ENCODE measurements around the gene SLC35F3. TPM values are rescaled to one million over a fixed set of nuclear protein-coding genes. Genes with fewer than 3 reads are reported as not detected.
"Not testable (repeated sequence)": the region's sequence is repeated elsewhere in the genome, so short reads cannot be mapped to it uniquely, and the experiment has no call there.

The SLC35F3 gene
- total RNA-seq, 1 donor from 2014 or later: 0.49 TPM

- Histone ChIP-seq H3K27ac (no peak overlapping the region), H3K4me3 (no peak overlapping the region), H3K9me3 (no peaks in the 10 kb centered on the region), H3K36me3 (no peaks in the 10 kb centered on the region), H3K4me1 (no peaks in the 10 kb centered on the region), H3K27me3 (no peaks in the 10 kb centered on the region)
- intact Hi-C loops (cut with DNase I): no loop called here
- TF ChIP-seq POLR2AphosphoS5 (IDR thresholded peaks at IDR 0.05; ENCODE audit: insufficient read depth in 1 of 2, low read depth in 1 of 2) (no peak), CTCF (IDR thresholded peaks at IDR 0.05) (no peak), POLR2A (IDR thresholded peaks at IDR 0.05) (no peak)
- no peak for DNase-seq (ENCODE audit: extremely low spot score in 2 of 2)
Measured at GRCh38 chr1:234118911-234119310, 214.4 kb downstream of the SLC35F3 start.

DNA sequence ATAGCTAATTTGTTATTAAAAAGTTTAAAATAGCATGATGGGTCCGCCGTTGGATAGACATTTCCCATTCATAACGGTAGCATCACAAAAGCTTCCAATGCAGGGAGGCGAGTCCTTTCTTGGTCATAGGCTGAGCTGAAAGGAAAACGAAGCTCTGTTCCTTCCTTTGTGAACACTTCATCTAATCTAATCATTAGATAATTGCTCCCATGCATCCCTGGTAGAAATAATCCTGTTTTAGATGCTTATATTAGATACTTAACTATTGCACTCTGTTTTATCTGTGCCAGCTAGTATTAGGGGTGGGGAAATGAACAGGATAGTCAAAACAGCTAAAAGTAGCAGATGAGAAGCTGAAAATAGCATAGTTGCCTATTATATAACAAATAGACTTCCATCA is 215.0 kb downstream of the SLC35F3 start:
- Histone ChIP-seq H3K27me3 (no peaks in the 10 kb centered on the region), H3K9me3 (no peaks in the 10 kb centered on the region), H3K4me3 (no peak overlapping the region), H3K27ac (no peak overlapping the region), H3K36me3 (no peaks in the 10 kb centered on the region), H3K4me1 (no peaks in the 10 kb centered on the region)
- intact Hi-C loops (cut with DNase I): no loop called here
- no peak for DNase-seq (ENCODE audit: extremely low spot score in 2 of 2)
- TF ChIP-seq POLR2A (IDR thresholded peaks at IDR 0.05): no peak
- no peak for TF ChIP-seq CTCF (IDR thresholded peaks at IDR 0.05)
- TF ChIP-seq POLR2AphosphoS5 (IDR thresholded peaks at IDR 0.05; ENCODE audit: insufficient read depth in 1 of 2, low read depth in 1 of 2): no peak

GRCh38 chr1:234120327-234120944 is 216.0 kb downstream of the SLC35F3 start:
- H3K36me3 ChIP-seq: no peaks in the 10 kb centered on the region
- no peaks in the 10 kb centered on the region for H3K4me1 ChIP-seq
- no peaks in the 10 kb centered on the region for H3K27me3 ChIP-seq
- DNase-seq (ENCODE audit: extremely low spot score in 2 of 2): no peak
- H3K9me3 ChIP-seq: no peaks in the 10 kb centered on the region
- no peak overlapping the region for H3K4me3 ChIP-seq
- intact Hi-C loops (cut with DNase I): no loop called here
- no peak overlapping the region for H3K27ac ChIP-seq
- TF ChIP-seq CTCF (IDR thresholded peaks at IDR 0.05) (no peak), POLR2AphosphoS5 (IDR thresholded peaks at IDR 0.05; ENCODE audit: insufficient read depth in 1 of 2, low read depth in 1 of 2) (no peak), POLR2A (IDR thresholded peaks at IDR 0.05) (no peak)

- H3K4me3 ChIP-seq; H3K27ac ChIP-seq; H3K9me3 ChIP-seq; H3K36me3 ChIP-seq; intact Hi-C loops (cut with DNase I); H3K27me3 ChIP-seq; H3K4me1 ChIP-seq; DNase-seq (ENCODE audit: extremely low spot score in 2 of 2): not testable (repeated sequence)
Measured at GRCh38 chr1:234121659-234122058, 217.2 kb downstream of the SLC35F3 start.

DNA sequence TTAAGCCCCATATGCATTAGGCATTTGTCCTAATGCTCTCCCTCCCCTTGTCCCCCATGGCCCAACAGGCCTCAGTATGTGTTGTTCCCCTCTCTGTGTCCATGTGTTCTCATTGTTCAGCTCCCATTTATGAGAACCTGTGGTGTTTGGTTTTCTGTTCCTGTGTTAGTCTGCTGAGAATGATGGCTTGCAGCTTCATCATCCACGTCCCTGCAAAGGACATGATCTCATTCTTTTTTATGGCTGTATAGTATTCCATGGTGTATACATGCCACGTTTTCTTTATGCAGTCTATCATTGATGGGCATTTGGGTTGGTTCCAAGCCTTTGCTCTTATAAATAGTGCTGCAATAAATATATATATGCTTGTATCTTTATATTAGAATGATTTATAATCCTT is 218.1 kb downstream of the SLC35F3 start:
- intact Hi-C loops (cut with DNase I); H3K27me3 ChIP-seq; H3K4me3 ChIP-seq; H3K9me3 ChIP-seq; DNase-seq (ENCODE audit: extremely low spot score in 2 of 2); H3K36me3 ChIP-seq; H3K4me1 ChIP-seq; H3K27ac ChIP-seq: not testable (repeated sequence)

DNA sequence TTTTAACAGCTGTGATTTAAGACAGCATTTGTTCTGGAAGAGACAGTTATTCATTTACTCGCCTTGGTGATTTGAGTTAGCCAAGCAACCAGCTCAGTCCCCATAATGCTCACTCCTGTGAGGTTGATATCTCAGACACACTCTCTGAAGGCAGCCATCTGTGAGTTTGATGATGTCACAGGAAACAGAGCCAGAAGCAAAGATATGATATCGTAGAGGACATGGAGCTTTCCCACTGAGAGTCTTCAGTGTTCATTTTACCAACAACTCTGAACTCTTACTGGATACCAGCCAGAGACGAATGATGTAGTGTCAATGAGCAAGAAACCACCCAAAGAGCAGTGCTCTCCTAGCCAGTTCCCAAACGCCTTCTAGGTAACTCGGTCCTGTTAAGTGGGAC is 219.4 kb downstream of the SLC35F3 start:
- H3K27me3 ChIP-seq: no peaks in the 10 kb centered on the region
- H3K4me1 ChIP-seq: no peaks in the 10 kb centered on the region
- TF ChIP-seq CTCF (IDR thresholded peaks at IDR 0.05): no peak
- no peak for TF ChIP-seq POLR2AphosphoS5 (IDR thresholded peaks at IDR 0.05; ENCODE audit: insufficient read depth in 1 of 2, low read depth in 1 of 2)
- no peak for TF ChIP-seq POLR2A (IDR thresholded peaks at IDR 0.05)
- no peak overlapping the region for H3K4me3 ChIP-seq
- intact Hi-C loops (cut with DNase I): no loop called here
- no peaks in the 10 kb centered on the region for H3K9me3 ChIP-seq
- no peaks in the 10 kb centered on the region for H3K36me3 ChIP-seq
- H3K27ac ChIP-seq: no peak overlapping the region
- DNase-seq (ENCODE audit: extremely low spot score in 2 of 2): no peak
